Measurements from ENCODE around the gene PLA2G10. TPM values are rescaled to one million over a fixed set of nuclear protein-coding genes. Genes with fewer than 3 reads are reported as not detected.
"Not testable (repeated sequence)": the region's sequence is repeated elsewhere in the genome, so short reads cannot be mapped to it uniquely, and the experiment has no call there.

Gene PLA2G10
- total and polyA plus RNA-seq, 8 donors: 1.4 to 14.2 (median 3.6) TPM; not detected in 2

DNA sequence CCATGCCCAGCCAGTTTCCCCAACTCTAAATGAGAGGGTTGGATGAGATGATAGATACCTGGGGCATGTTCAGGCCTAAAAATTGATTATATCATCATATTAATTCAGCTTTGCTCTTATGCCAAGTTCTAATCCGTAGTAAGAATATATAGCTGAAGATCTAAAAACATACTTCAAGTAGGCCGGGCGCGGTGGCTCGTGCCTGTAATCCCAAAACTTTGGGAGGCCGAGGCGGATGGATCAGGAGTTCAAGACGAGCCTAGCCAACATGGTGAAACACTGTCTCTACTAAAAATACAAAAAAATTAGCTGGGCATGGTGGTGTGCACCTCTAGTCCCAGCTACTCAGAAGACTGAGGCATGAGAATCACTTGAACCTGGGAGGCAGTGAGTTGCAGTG is 12.0 kb downstream of the PLA2G10 start:
- no peak overlapping the region for H3K4me3 ChIP-seq
- H3K27ac ChIP-seq: no peak overlapping the region
- DNase-seq: no peak
- peaks cover 0 to 5% (median 0%) of the 10 kb centered on the region in 3 donors for H3K27me3 ChIP-seq
- no peaks in the 10 kb centered on the region for H3K9me3 ChIP-seq
- 88 to 93% (median 92%) methylated on average over 8 of the region's 8 CpGs for WGBS, 5 donors
- no peaks in the 10 kb centered on the region for H3K36me3 ChIP-seq
- TF ChIP-seq EP300 (IDR thresholded peaks at IDR 0.05) (no peak), POLR2AphosphoS5 (IDR thresholded peaks at IDR 0.05) (no peak), POLR2A (IDR thresholded peaks at IDR 0.05) (no peak)
- TF ChIP-seq, protein P1, sequence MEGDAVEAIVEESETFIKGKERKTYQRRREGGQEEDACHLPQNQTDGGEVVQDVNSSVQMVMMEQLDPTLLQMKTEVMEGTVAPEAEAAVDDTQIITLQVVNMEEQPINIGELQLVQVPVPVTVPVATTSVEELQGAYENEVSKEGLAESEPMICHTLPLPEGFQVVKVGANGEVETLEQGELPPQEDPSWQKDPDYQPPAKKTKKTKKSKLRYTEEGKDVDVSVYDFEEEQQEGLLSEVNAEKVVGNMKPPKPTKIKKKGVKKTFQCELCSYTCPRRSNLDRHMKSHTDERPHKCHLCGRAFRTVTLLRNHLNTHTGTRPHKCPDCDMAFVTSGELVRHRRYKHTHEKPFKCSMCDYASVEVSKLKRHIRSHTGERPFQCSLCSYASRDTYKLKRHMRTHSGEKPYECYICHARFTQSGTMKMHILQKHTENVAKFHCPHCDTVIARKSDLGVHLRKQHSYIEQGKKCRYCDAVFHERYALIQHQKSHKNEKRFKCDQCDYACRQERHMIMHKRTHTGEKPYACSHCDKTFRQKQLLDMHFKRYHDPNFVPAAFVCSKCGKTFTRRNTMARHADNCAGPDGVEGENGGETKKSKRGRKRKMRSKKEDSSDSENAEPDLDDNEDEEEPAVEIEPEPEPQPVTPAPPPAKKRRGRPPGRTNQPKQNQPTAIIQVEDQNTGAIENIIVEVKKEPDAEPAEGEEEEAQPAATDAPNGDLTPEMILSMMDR (IDR thresholded peaks at IDR 0.05): no peak
- intact Hi-C loops (cut with DNase I; ENCODE audit: low total_unique reads): no loop called here
- H3K4me1 ChIP-seq: no peaks in the 10 kb centered on the region

DNA sequence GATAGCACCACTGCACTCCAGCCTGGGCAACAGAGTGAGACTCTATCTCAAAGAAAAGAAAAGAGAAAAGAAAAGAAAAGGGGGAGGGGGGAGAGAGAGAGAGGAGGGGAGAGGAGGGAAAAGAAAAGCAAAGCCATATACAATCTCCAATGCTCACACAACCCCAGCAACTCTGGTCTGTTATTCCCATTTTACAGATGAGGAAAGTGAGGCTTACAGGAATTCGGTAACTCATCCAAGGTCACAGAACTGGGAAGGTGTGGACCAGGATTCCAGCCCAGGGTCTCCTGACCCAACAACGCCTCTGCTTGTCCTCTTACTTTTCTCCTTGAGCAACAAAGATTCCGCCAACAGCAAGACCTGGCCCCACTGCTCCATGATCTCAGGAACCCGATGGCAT is 13.0 kb downstream of the PLA2G10 start:
- TF ChIP-seq POLR2AphosphoS5 (IDR thresholded peaks at IDR 0.05): no peak
- no peak for TF ChIP-seq POLR2A (IDR thresholded peaks at IDR 0.05)
- no peak for TF ChIP-seq EP300 (IDR thresholded peaks at IDR 0.05)
- TF ChIP-seq, protein P1 (IDR thresholded peaks at IDR 0.05): no peak
- Histone ChIP-seq H3K4me1 (no peaks in the 10 kb centered on the region), H3K27ac (no peak overlapping the region), H3K9me3 (no peaks in the 10 kb centered on the region), H3K27me3 (peaks cover 0 to 5% (median 0%) of the 10 kb centered on the region in 3 donors), H3K4me3 (no peak overlapping the region), H3K36me3 (no peaks in the 10 kb centered on the region)
- WGBS, 5 donors: 91 to 96% (median 94%) methylated on average over 4 of the region's 4 CpGs
- DNase-seq: no peak
- intact Hi-C loops (cut with DNase I; ENCODE audit: low total_unique reads): no loop called here

DNA sequence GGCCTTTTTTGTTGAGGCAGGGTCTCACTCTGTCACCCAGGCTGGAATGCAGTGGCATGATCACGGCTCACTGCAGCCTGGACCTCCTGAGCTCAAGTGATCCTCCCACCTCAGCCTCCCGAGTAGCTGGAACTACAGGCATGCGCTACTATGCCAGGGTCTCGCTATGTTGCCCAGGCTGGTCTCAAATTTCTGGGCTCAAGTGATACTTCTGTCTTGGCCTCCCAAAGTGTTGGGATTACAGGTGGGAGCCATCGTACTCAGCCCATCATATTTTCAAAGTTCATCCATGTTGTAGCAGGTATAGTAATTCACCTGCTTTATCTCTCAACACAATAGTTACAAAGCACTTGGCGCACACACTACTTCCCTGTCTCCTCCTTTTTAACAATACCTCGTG is 13.7 kb downstream of the PLA2G10 start:
- H3K27me3 ChIP-seq; intact Hi-C loops (cut with DNase I; ENCODE audit: low total_unique reads); H3K4me1 ChIP-seq; H3K27ac ChIP-seq; H3K36me3 ChIP-seq; DNase-seq; H3K9me3 ChIP-seq; H3K4me3 ChIP-seq: not testable (repeated sequence)
- WGBS, 5 donors: 81 to 87% (median 81%) methylated on average over 7 of the region's 7 CpGs

DNA sequence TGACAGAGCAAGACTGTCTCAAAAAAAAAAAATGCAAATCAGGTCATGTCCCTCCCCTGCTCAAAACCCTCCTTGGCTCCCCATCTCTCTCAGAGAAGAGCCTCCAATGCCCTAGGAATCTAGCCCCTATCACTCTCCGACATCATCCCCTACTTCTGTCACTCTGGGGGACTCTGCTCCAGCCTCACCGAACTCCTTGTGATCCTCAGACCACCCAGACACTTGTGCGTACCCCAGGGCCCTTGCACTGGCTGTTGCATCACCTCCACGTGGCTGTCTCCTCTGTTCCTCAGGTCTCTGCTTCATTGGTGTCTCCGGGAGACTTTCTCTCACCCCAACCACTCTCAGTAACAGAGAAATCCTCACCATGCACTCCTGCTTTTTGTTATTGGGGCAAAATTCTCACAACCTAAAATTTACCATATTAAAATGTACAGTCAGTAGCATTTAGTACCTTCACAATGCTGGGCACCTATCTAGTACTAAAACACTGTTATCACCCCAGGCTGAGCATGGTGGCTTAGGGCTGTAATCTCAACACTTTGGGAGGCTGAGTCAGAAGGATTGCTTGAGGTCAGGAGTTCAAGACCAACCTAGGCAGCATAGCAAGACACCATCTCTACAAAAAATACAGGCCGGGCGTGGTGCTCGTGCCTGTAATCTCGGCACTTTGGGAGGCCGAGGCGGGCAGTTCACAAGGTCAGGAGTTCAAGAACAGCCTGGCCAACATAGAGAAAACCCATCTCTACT is 15.2 kb downstream of the PLA2G10 start:
- Histone ChIP-seq H3K36me3 (no peaks in the 10 kb centered on the region), H3K4me1 (no peaks in the 10 kb centered on the region), H3K9me3 (no peaks in the 10 kb centered on the region), H3K27ac (no peak overlapping the region), H3K27me3 (peaks cover 0 to 5% (median 0%) of the 10 kb centered on the region in 3 donors), H3K4me3 (no peak overlapping the region)
- 71 to 82% (median 80%) methylated on average over 11 of the region's 11 CpGs for WGBS, 5 donors
- DNase-seq: no peak
- intact Hi-C loops (cut with DNase I; ENCODE audit: low total_unique reads): no loop called here
- no peak for TF ChIP-seq POLR2AphosphoS5 (IDR thresholded peaks at IDR 0.05)
- no peak for TF ChIP-seq EP300 (IDR thresholded peaks at IDR 0.05)
- no peak for TF ChIP-seq POLR2A (IDR thresholded peaks at IDR 0.05)
- TF ChIP-seq, protein P1 (IDR thresholded peaks at IDR 0.05): no peak

DNA sequence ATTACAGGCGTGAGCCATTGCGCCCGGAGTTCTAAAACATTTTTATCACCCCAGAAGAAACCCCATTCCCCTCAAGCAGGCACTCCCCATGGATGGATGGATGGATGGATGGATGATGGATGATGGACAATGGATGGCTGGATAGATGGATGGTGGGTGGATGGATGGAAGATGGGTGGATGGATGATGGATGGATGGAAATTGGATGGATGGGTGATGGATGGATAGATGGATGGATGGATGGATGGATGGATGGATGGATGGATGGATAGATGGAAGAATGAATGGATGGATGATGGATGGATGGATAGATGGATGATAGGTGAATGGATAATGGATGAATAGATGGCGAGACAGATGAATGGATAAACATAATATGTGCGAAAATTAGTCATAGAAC is 16.5 kb downstream of the PLA2G10 start:
- TF ChIP-seq, protein P1 (IDR thresholded peaks at IDR 0.05): no peak
- TF ChIP-seq POLR2A (IDR thresholded peaks at IDR 0.05) (no peak), POLR2AphosphoS5 (IDR thresholded peaks at IDR 0.05) (no peak), EP300 (IDR thresholded peaks at IDR 0.05) (no peak)
- 93 to 96% (median 95%) methylated on average over 5 of the region's 5 CpGs for WGBS, 5 donors
- Histone ChIP-seq H3K9me3 (no peaks in the 10 kb centered on the region), H3K27ac (no peak overlapping the region), H3K36me3 (no peaks in the 10 kb centered on the region), H3K27me3 (peaks cover 0 to 5% (median 0%) of the 10 kb centered on the region in 3 donors), H3K4me1 (peaks cover 0 to 9% (median 8%) of the 10 kb centered on the region in 4 donors), H3K4me3 (no peak overlapping the region)
- DNase-seq: no peak
- intact Hi-C loops (cut with DNase I; ENCODE audit: low total_unique reads): no loop called here
